CD4-positive, alpha-beta T cell treated with Interleukin-12 subunit alpha and Interleukin-12 subunit beta, for 1 hour (primary cell): Measurements from ENCODE around the gene DHRSX.
"Not testable (repeated sequence)": the region's sequence is repeated elsewhere in the genome, so short reads cannot be mapped to it uniquely, and the experiment has no call there.

Experiments
- DNase-seq: peaks from one replicate; pipeline ENCODE4 v3.0.0-alpha.2; 2020

Gene DHRSX

GRCh38 chrX:2423899-2424298, 76.9 kb downstream of the DHRSX start:
- DNase-seq = no peak

- no peak for DNase-seq
These were observed 77.5 kb downstream of the DHRSX start for GRCh38 chrX:2423282-2423681.

- DNase-seq = not testable (repeated sequence)
These were observed 81.4 kb downstream of the DHRSX start for GRCh38 chrX:2419418-2419817.

GRCh38 chrX:2418000-2418399, 82.8 kb downstream of the DHRSX start:
- DNase-seq = no peak

GRCh38 chrX:2416851-2417604, 83.7 kb downstream of the DHRSX start:
- DNase-seq = no peak

- DNase-seq = no peak
These were observed 86.4 kb downstream of the DHRSX start for GRCh38 chrX:2414384-2414783.

GRCh38 chrX:2413969-2414368, 86.8 kb downstream of the DHRSX start:
- DNase-seq = no peak

GRCh38 chrX:2412131-2412530, 88.6 kb downstream of the DHRSX start:
- no peak for DNase-seq

GRCh38 chrX:2410279-2411020, 90.3 kb downstream of the DHRSX start:
- DNase-seq = no peak

GRCh38 chrX:2409796-2410195, 91.0 kb downstream of the DHRSX start:
- DNase-seq = no peak

GRCh38 chrX:2408856-2409255, 91.9 kb downstream of the DHRSX start:
- no peak for DNase-seq

- no peak for DNase-seq
These were observed 93.8 kb downstream of the DHRSX start for GRCh38 chrX:2406891-2407518.

GRCh38 chrX:2404776-2405175, 96.0 kb downstream of the DHRSX start:
- DNase-seq = no peak

GRCh38 chrX:2402361-2402690, 98.5 kb downstream of the DHRSX start:
- DNase-seq = no peak

- no peak for DNase-seq
These were observed 99.0 kb downstream of the DHRSX start for GRCh38 chrX:2401590-2402360.

- no peak for DNase-seq
These were observed 99.6 kb downstream of the DHRSX start for GRCh38 chrX:2401201-2401589.

- no peak for DNase-seq
These were observed 102.6 kb downstream of the DHRSX start for GRCh38 chrX:2398064-2398656.

GRCh38 chrX:2397229-2398063, 103.3 kb downstream of the DHRSX start:
- no peak for DNase-seq

- no peak for DNase-seq
These were observed 105.3 kb downstream of the DHRSX start for GRCh38 chrX:2395261-2395992.

- no peak for DNase-seq
These were observed 108.7 kb downstream of the DHRSX start for GRCh38 chrX:2391869-2392606.

- no peak for DNase-seq
These were observed 110.0 kb downstream of the DHRSX start for GRCh38 chrX:2390754-2391153.
